ENCODE measurements around the gene PARD3B. TPM values are rescaled to one million over a fixed set of nuclear protein-coding genes. Genes with fewer than 3 reads are reported as not detected.

The PARD3B gene
- total RNA-seq, 1 experiment from 2014 or later: 7.6 TPM

- Histone ChIP-seq H2AFZ (no peak overlapping the region), H3K27me3 (ENCODE audit: insufficient read depth, low read depth) (no peaks in the 10 kb centered on the region), H3K4me1 (replicated peaks; ENCODE audit: insufficient read depth) (no peaks in the 10 kb centered on the region), H4K20me1 (ENCODE audit: insufficient read depth) (no peaks in the 10 kb centered on the region), H3K27ac (no peak overlapping the region), H3K4me2 (no peak overlapping the region), H3K79me2 (ENCODE audit: low read depth) (no peaks in the 10 kb centered on the region), H3F3A (ENCODE audit: insufficient read depth, low read depth) (no peaks in the 10 kb centered on the region), H3K9me2 (ENCODE audit: insufficient read depth) (no peaks in the 10 kb centered on the region), H3K9me3 (ENCODE audit: insufficient read depth, low read depth) (no peaks in the 10 kb centered on the region), H3K36me3 (ENCODE audit: low read depth) (no peaks in the 10 kb centered on the region), H3K4me3 (no peak overlapping the region)
- intact Hi-C loops (cut with micrococcal nuclease; ENCODE audit: unreplicated experiment): no loop called here
- no peak for DNase-seq
- ChIA-PET CTCF (no interaction called here), POLR2A (ENCODE audit: unreplicated experiment) (no interaction called here)
- TF ChIP-seq CTCF (conservative IDR thresholded peaks at IDR 0.05): no peak
- no peak for TF ChIP-seq EZH2 (IDR thresholded peaks at IDR 0.05; ENCODE audit: low read depth)
- BruUV-seq (replicated peaks): no TSS peak
Measured at GRCh38 chr2:204958371-204958770, 413.1 kb downstream of the PARD3B start.

GRCh38 chr2:204964414-204964813 lies 419.1 kb downstream of the PARD3B start:
- H2AFZ ChIP-seq: no peak overlapping the region
- no TSS peak for BruUV-seq (replicated peaks)

GRCh38 chr2:204966245-204966644 lies 421.0 kb downstream of the PARD3B start:
- Histone ChIP-seq H3K9me3 (ENCODE audit: insufficient read depth, low read depth) (no peaks in the 10 kb centered on the region), H3K79me2 (ENCODE audit: low read depth) (no peaks in the 10 kb centered on the region), H3K27me3 (ENCODE audit: insufficient read depth, low read depth) (no peaks in the 10 kb centered on the region), H3K4me1 (replicated peaks; ENCODE audit: insufficient read depth) (no peaks in the 10 kb centered on the region), H3K9me2 (ENCODE audit: insufficient read depth) (no peaks in the 10 kb centered on the region), H4K20me1 (ENCODE audit: insufficient read depth) (no peaks in the 10 kb centered on the region), H3K4me3 (no peak overlapping the region), H3F3A (ENCODE audit: insufficient read depth, low read depth) (no peaks in the 10 kb centered on the region), H2AFZ (no peak overlapping the region), H3K4me2 (no peak overlapping the region), H3K36me3 (ENCODE audit: low read depth) (no peaks in the 10 kb centered on the region), H3K27ac (no peak overlapping the region)
- no peak for TF ChIP-seq EZH2 (IDR thresholded peaks at IDR 0.05; ENCODE audit: low read depth)
- no peak for TF ChIP-seq CTCF (conservative IDR thresholded peaks at IDR 0.05)
- POLR2A ChIA-PET (ENCODE audit: unreplicated experiment): no interaction called here
- DNase-seq: no peak
- intact Hi-C loops (cut with micrococcal nuclease; ENCODE audit: unreplicated experiment): no loop called here
- BruUV-seq (replicated peaks): no TSS peak
- CTCF ChIA-PET: no interaction called here

More at GRCh38 chr2:204964414-204964813, 419.1 kb downstream of the PARD3B start:
- intact Hi-C loops (cut with micrococcal nuclease; ENCODE audit: unreplicated experiment): no loop called here
- Histone ChIP-seq H3K9me3 (ENCODE audit: insufficient read depth, low read depth) (no peaks in the 10 kb centered on the region), H3K79me2 (ENCODE audit: low read depth) (no peaks in the 10 kb centered on the region), H3K9me2 (ENCODE audit: insufficient read depth) (no peaks in the 10 kb centered on the region), H3F3A (ENCODE audit: insufficient read depth, low read depth) (no peaks in the 10 kb centered on the region), H3K27me3 (ENCODE audit: insufficient read depth, low read depth) (no peaks in the 10 kb centered on the region), H3K4me1 (replicated peaks; ENCODE audit: insufficient read depth) (no peaks in the 10 kb centered on the region), H3K4me2 (no peak overlapping the region), H4K20me1 (ENCODE audit: insufficient read depth) (no peaks in the 10 kb centered on the region), H3K4me3 (no peak overlapping the region), H3K36me3 (ENCODE audit: low read depth) (no peaks in the 10 kb centered on the region), H3K27ac (no peak overlapping the region)
- POLR2A ChIA-PET (ENCODE audit: unreplicated experiment): no interaction called here
- no peak for DNase-seq
- TF ChIP-seq CTCF (conservative IDR thresholded peaks at IDR 0.05) (no peak), EZH2 (IDR thresholded peaks at IDR 0.05; ENCODE audit: low read depth) (no peak)
- CTCF ChIA-PET: no interaction called here

Data from PC-9 (cell line).